Spleen (tissue), 7 donors: ENCODE measurements around the gene TBC1D24.

ENCODE experiments used
- CTCF ChIP-seq, 11 experiments: fragments of 200-600 bp in 7 of 11; fragments of 450-650 bp in 4 of 11; sonication (generic) in 4 of 11; IDR thresholded peaks in 8 of 11; conservative IDR thresholded peaks in 3 of 11; 1 replicate in 7 of 11; 2 replicates in 4 of 11; pipeline versions ENCODE4 v1.4.0 to v1.8.0; 2016 to 2021; ENCODE audit warnings: antibody characterized with exemption in 11 of 11, inconsistent platforms in 4 of 11, mild to moderate bottlenecking in 1 of 11
- POLR2A ChIP-seq, 3 donors: fragments of 450-650 bp; IDR thresholded peaks; one replicate each; pipeline ENCODE4 v1.5.1; 2017; ENCODE audit warnings: antibody characterized with exemption in 3 of 3, mild to moderate bottlenecking in 1 of 3
- donor health status: DM: no; HTN: no; CAD: no; lungs with moderate emphysema.
- donor health status: DM: no; HTN: no; CAD: no.
- donor health status: DM: no; HTN: no; CAD: no.

- TF ChIP-seq CTCF (IDR thresholded peaks at IDR 0.05 in 8 of 11, conservative IDR thresholded peaks at IDR 0.05 in 3 of 11) (no peak), POLR2A (IDR thresholded peaks at IDR 0.05) (no peak)
Measured at GRCh38 chr16:2482708-2483534, 8.0 kb downstream of the TBC1D24 start.
